Heart left ventricle (tissue), 13 donors: ENCODE results near the gene CACNB2.

Source experiments
- CTCF ChIP-seq, 12 donors: fragments of 200-600 bp; sonication (generic) in 4 of 12; IDR thresholded peaks; one replicate each; pipeline versions ENCODE4 v1.5.0 to v1.8.0; 2018 to 2022; ENCODE audit warnings: antibody characterized with exemption in 12 of 12, mild to moderate bottlenecking in 5 of 12
- POLR2A ChIP-seq, 2 donors: fragments of 450-650 bp; IDR thresholded peaks; one replicate each; pipeline ENCODE4 v1.6.1; 2017; ENCODE audit warnings: antibody characterized with exemption in 2 of 2, mild to moderate bottlenecking in 2 of 2, moderate library complexity in 2 of 2
- donor health status: ischemic (EF 13 %, LVEDD 7.1; RV severe dilation, severe dysfunction).
- donor health status: DM: no; HTN: yes; CAD: no.
- donor health status: DM: no; HTN: no; CAD: no.
- donor health status: ischemic (EF 25% LVEDD 6.9; RV normal size, moderate dysfunction).
- donor health status: ischemic (EF 25% LVEDD 5.7; RV mildly dilated, moderate dysfunction).
- donor health status: ischemic (EF 35%, LVEDD 5.7; RV mildly dilated, moderate dysfunction).
- donor health status: nonischemic (EF 11% LVEDD 7.7; RV severe dilation, severe dysfunction).
- donor health status: DM: yes; HTN: yes; CAD: no.
- donor health status: PGD.
- donor health status: ischemic (EF 29% LVEDD 5.4; RV normal size, mild dysfunction).
- donor health status: nonischemic (EF 23%, LVEDD 6.1; RV moderate dilation, normal function).

DNA sequence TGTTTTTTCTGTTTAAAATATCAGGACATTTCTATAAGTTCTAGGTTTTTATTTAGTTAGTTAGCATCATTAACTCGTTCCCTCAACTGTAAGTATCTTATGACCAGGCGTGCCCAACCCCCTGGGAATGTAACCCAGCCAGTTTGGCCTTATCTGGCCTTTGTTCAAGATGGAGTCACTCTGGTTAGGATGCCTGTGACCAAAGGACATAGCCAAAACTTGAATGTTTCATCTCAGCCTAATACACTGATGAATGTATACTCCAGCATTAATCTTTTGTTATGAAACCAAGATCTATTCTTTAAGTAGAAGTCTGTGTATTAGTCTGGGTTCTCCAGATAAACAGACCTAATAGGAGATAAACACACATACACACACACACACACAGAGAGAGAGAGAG lies 279.7 kb downstream of the CACNB2 start:
- TF ChIP-seq CTCF (IDR thresholded peaks at IDR 0.05): no peak
- no peak for TF ChIP-seq POLR2A (IDR thresholded peaks at IDR 0.05)
